Activated CD8-positive, alpha-beta memory T cell treated with anti-CD3 and anti-CD28 coated beads, Interleukin-2, amount 10 ng/mL, durations not matched to agents 7 days and 5 days (primary cell): ENCODE measurements around the gene PPM1E. TPM values are rescaled to one million over a fixed set of nuclear protein-coding genes. Genes with fewer than 3 reads are reported as not detected.
"Not testable (repeated sequence)": the region's sequence is repeated elsewhere in the genome, so short reads cannot be mapped to it uniquely, and the experiment has no call there.

Source experiments
- ATAC-seq: fragments of 150-1000 bp; cut with Tn5 transposase; one replicate; pipeline ENCODE4 v1.10.0; 2021; ENCODE audit warnings: moderate library complexity
- CTCF ChIA-PET: fragments of 350-600 bp; sonication (Branson Sonifier 250); formaldehyde crosslinking; loops from one replicate; lab custom pipeline; 2021; ENCODE audit warnings: antibody characterized with exemption; lab: Charles Lee
- DNase-seq: peaks from one replicate; pipeline ENCODE4 v3.0.0-alpha.2; 2020
- H3K27ac Mint-ChIP-seq: one replicate; pipeline ENCODE4 v1.8.0; 2021; ENCODE audit warnings: mild to moderate bottlenecking, mixed read lengths
- H3K27me3 Mint-ChIP-seq: one replicate; pipeline ENCODE4 v1.8.0; 2021; ENCODE audit warnings: mixed read lengths
- H3K36me3 Mint-ChIP-seq: one replicate; pipeline ENCODE4 v1.8.0; 2021; ENCODE audit warnings: mild to moderate bottlenecking, mixed read lengths
- H3K4me1 Mint-ChIP-seq: one replicate; pipeline ENCODE4 v1.8.0; 2021; ENCODE audit warnings: mixed read lengths
- H3K4me3 Mint-ChIP-seq: one replicate; pipeline ENCODE4 v1.8.0; 2021; ENCODE audit warnings: mild to moderate bottlenecking, moderate library complexity, mixed read lengths
- H3K9me3 Mint-ChIP-seq: one replicate; pipeline ENCODE4 v1.8.0; 2022; ENCODE audit warnings: low read depth, mixed read lengths
- total RNA-seq, 2 experiments: library from RNA; stranded (reverse); gene quantifications; one replicate each; pipeline ENCODE4 v1.2.3, GENCODE V29; 2021

PPM1E gene
- total RNA-seq, 2 experiments from 2014 or later: 0.03 to 0.07 TPM

GRCh38 chr17:58831780-58832179 is 76.1 kb downstream of the PPM1E start:
- no peaks in the 10 kb centered on the region for H3K36me3 Mint-ChIP-seq
- no peaks in the 10 kb centered on the region for H3K4me1 Mint-ChIP-seq
- H3K9me3 Mint-ChIP-seq: no peaks in the 10 kb centered on the region
- no peak overlapping the region for H3K27ac Mint-ChIP-seq
- no peak overlapping the region for H3K4me3 Mint-ChIP-seq
- CTCF ChIA-PET: no interaction called here
- ATAC-seq (no peak), DNase-seq (no peak)
- peaks cover 26% of the 10 kb centered on the region for H3K27me3 Mint-ChIP-seq

DNA sequence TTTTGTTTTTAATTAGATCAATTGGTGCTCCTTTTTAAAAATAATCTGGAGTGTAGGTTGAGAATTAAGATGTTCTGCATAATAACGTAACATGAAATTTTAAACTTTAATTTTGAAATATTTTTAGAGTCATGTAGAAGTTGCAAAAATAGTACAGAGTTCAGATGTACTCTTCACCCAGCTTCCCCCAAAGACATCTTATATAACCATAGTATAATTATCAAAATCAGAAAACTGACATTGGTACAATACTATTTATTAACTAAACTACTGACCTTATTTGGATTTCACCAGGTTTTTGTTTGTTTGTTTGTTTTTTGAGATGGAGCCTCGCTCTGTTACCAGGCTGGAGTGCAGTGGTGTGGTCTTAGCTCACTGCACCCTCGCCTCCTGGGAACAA is 76.9 kb downstream of the PPM1E start:
- DNase-seq (no peak), ATAC-seq (no peak)
- Mint-ChIP-seq H3K27me3 (peaks cover 26% of the 10 kb centered on the region), H3K4me1 (no peaks in the 10 kb centered on the region), H3K9me3 (no peaks in the 10 kb centered on the region), H3K27ac (no peak overlapping the region), H3K4me3 (no peak overlapping the region), H3K36me3 (no peaks in the 10 kb centered on the region)
- CTCF ChIA-PET: no interaction called here

GRCh38 chr17:58837699-58838098 is 82.0 kb downstream of the PPM1E start:
- CTCF ChIA-PET: no interaction called here
- ATAC-seq (no peak), DNase-seq (no peak)
- H3K9me3 Mint-ChIP-seq: no peaks in the 10 kb centered on the region
- no peaks in the 10 kb centered on the region for H3K36me3 Mint-ChIP-seq
- no peaks in the 10 kb centered on the region for H3K4me1 Mint-ChIP-seq
- H3K4me3 Mint-ChIP-seq: no peak overlapping the region
- H3K27me3 Mint-ChIP-seq: peaks cover 46% of the 10 kb centered on the region
- no peak overlapping the region for H3K27ac Mint-ChIP-seq

- Mint-ChIP-seq H3K27ac (no peak overlapping the region), H3K36me3 (no peaks in the 10 kb centered on the region), H3K4me3 (no peak overlapping the region), H3K27me3 (peaks cover 30% of the 10 kb centered on the region), H3K4me1 (no peaks in the 10 kb centered on the region), H3K9me3 (no peaks in the 10 kb centered on the region)
- CTCF ChIA-PET: no interaction called here
- ATAC-seq (no peak), DNase-seq (no peak)
Observed at GRCh38 chr17:58840820-58841612, 85.4 kb downstream of the PPM1E start.

- CTCF ChIA-PET, H3K36me3 Mint-ChIP-seq, DNase-seq, H3K9me3 Mint-ChIP-seq, ATAC-seq, H3K27ac Mint-ChIP-seq, H3K4me1 Mint-ChIP-seq, H3K4me3 Mint-ChIP-seq: not testable (repeated sequence)
- H3K27me3 Mint-ChIP-seq: peaks cover 33% of the 10 kb centered on the region
Observed at GRCh38 chr17:58846413-58846812, 90.8 kb downstream of the PPM1E start.

DNA sequence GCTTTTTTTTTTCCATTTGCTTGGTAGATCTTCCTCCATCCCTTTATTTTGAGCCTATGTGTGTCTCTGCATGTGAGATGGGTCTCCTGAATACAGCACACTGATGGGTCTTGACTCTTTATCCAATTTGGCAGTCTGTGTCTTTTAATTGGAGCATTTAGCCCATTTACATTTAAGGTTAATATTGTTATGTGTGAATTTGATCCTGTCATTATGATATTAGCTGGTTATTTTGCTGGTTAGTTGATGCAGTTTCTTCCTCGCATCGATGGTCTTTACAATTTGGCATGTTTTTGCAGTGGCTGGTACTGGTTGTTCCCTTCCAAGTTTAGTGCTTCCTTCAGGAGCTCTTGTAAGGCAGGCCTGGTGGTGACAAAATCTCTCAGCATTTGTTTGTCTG is 94.5 kb downstream of the PPM1E start:
- H3K27ac Mint-ChIP-seq, ATAC-seq, H3K4me3 Mint-ChIP-seq, CTCF ChIA-PET, H3K36me3 Mint-ChIP-seq, H3K4me1 Mint-ChIP-seq, DNase-seq, H3K9me3 Mint-ChIP-seq: not testable (repeated sequence)
- peaks cover 48% of the 10 kb centered on the region for H3K27me3 Mint-ChIP-seq

GRCh38 chr17:58865301-58865700 is 109.6 kb downstream of the PPM1E start:
- DNase-seq: no peak
- CTCF ChIA-PET: no interaction called here
- Mint-ChIP-seq H3K27ac (no peak overlapping the region), H3K4me3 (no peak overlapping the region), H3K27me3 (peaks cover 45% of the 10 kb centered on the region), H3K4me1 (no peaks in the 10 kb centered on the region), H3K9me3 (no peaks in the 10 kb centered on the region), H3K36me3 (no peaks in the 10 kb centered on the region)
- ATAC-seq: no peak

- ATAC-seq: no peak
- CTCF ChIA-PET: interaction anchor here (0.6 kb wide), 1 partner anchor 283 kb away, joined by 3 read pairs; no protein-coding TSS in a partner anchor
Observed at GRCh38 chr17:58870747-58871146, 115.1 kb downstream of the PPM1E start.

GRCh38 chr17:58873926-58874325 is 118.3 kb downstream of the PPM1E start:
- DNase-seq (no peak), ATAC-seq (no peak)
- Mint-ChIP-seq H3K9me3 (no peaks in the 10 kb centered on the region), H3K4me3 (no peak overlapping the region), H3K27me3 (peaks cover 16% of the 10 kb centered on the region), H3K27ac (no peak overlapping the region), H3K36me3 (no peaks in the 10 kb centered on the region), H3K4me1 (no peaks in the 10 kb centered on the region)
- CTCF ChIA-PET: interaction anchor here (1.0 kb wide), 1 partner anchor 49 kb away, joined by 3 read pairs; no protein-coding TSS in a partner anchor

More at GRCh38 chr17:58870747-58871146, 115.1 kb downstream of the PPM1E start:
- Mint-ChIP-seq H3K4me1 (no peaks in the 10 kb centered on the region), H3K9me3 (no peaks in the 10 kb centered on the region), H3K27me3 (peaks cover 33% of the 10 kb centered on the region), H3K36me3 (no peaks in the 10 kb centered on the region), H3K27ac (no peak overlapping the region), H3K4me3 (no peak overlapping the region)
- DNase-seq: no peak

- CTCF ChIA-PET: no interaction called here
- Mint-ChIP-seq H3K27me3 (peaks cover 12% of the 10 kb centered on the region), H3K4me1 (no peaks in the 10 kb centered on the region)
Observed at GRCh38 chr17:58875261-58875660, 119.6 kb downstream of the PPM1E start.

GRCh38 chr17:58884161-58884560 is 128.5 kb downstream of the PPM1E start:
- H3K9me3 Mint-ChIP-seq: no peaks in the 10 kb centered on the region
- H3K4me1 Mint-ChIP-seq: no peaks in the 10 kb centered on the region
- H3K27me3 Mint-ChIP-seq: peaks cover 39% of the 10 kb centered on the region
- DNase-seq (no peak), ATAC-seq (no peak)
- CTCF ChIA-PET: no interaction called here
- no peak overlapping the region for H3K4me3 Mint-ChIP-seq
- H3K27ac Mint-ChIP-seq: no peak overlapping the region
- H3K36me3 Mint-ChIP-seq: no peaks in the 10 kb centered on the region

More at GRCh38 chr17:58875261-58875660, 119.6 kb downstream of the PPM1E start:
- Mint-ChIP-seq H3K27ac (no peak overlapping the region), H3K36me3 (no peaks in the 10 kb centered on the region), H3K9me3 (no peaks in the 10 kb centered on the region), H3K4me3 (no peak overlapping the region)
- ATAC-seq (no peak), DNase-seq (no peak)

DNA sequence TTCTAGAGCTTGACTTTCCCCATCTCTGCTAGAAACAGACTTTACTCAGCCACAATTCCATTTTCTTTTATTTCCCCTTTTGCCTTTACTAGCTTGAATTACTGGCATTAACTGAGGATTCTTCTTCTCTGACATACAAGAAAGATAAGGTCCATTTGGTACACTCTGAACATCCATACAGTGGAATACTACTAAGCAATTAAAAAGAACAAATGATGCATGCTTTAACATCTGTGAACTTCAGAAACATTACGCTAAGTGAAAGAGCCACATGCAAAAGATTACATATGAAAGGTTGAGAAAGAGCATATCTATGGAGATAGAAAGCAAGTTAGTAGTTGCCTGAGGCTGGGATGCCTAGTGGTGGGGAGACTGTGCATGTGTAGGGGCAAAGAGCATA is 130.9 kb downstream of the PPM1E start:
- ATAC-seq (no peak), DNase-seq (no peak)
- no peak overlapping the region for H3K4me3 Mint-ChIP-seq
- H3K27ac Mint-ChIP-seq: no peak overlapping the region
- no peaks in the 10 kb centered on the region for H3K9me3 Mint-ChIP-seq
- CTCF ChIA-PET: no interaction called here
- H3K27me3 Mint-ChIP-seq: peaks cover 24% of the 10 kb centered on the region
- H3K4me1 Mint-ChIP-seq: no peaks in the 10 kb centered on the region
- H3K36me3 Mint-ChIP-seq: no peaks in the 10 kb centered on the region

GRCh38 chr17:58889928-58890327 is 134.3 kb downstream of the PPM1E start:
- no peak for DNase-seq
- H3K27me3 Mint-ChIP-seq: peaks cover 24% of the 10 kb centered on the region
- CTCF ChIA-PET: no interaction called here
- no peaks in the 10 kb centered on the region for H3K36me3 Mint-ChIP-seq
- no peak overlapping the region for H3K4me3 Mint-ChIP-seq
- no peaks in the 10 kb centered on the region for H3K4me1 Mint-ChIP-seq
- no peak for ATAC-seq
- H3K27ac Mint-ChIP-seq: no peak overlapping the region
- no peaks in the 10 kb centered on the region for H3K9me3 Mint-ChIP-seq

- ATAC-seq: no peak
- Mint-ChIP-seq H3K9me3 (no peaks in the 10 kb centered on the region), H3K36me3 (no peaks in the 10 kb centered on the region), H3K4me1 (no peaks in the 10 kb centered on the region), H3K27ac (no peak overlapping the region), H3K4me3 (no peak overlapping the region), H3K27me3 (peaks cover 13% of the 10 kb centered on the region)
- no peak for DNase-seq
- CTCF ChIA-PET: no interaction called here
Observed at GRCh38 chr17:58899191-58899590, 143.5 kb downstream of the PPM1E start.
